GM18526 (cell line): ENCODE data around the gene PDSS2.

Experiments
- POLR2A ChIP-seq: IDR thresholded peaks from 3 replicates; pipeline ENCODE4 v1.6.1; 2011; ENCODE audit not compliant: insufficient read length; ENCODE audit errors: extremely low read depth

PDSS2 gene

DNA sequence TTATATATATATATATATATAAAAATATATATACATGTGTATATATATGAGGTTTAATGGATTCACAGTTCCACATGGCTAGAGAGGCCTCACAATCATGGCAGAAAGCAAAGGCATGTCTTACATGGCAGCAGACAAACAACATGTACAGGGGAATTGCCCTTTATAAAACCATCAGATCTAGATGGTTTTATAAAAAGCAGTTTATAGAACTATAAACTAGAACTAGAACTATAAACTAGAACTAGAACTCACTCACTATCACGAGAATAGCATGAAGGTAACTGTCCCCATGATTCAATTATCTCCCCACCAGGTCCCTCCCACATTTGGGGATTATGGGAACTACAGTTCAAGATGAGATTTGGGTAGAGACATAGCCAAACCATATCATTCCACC lies 56.8 kb downstream of the PDSS2 start:
- TF ChIP-seq POLR2A, result no peak

DNA sequence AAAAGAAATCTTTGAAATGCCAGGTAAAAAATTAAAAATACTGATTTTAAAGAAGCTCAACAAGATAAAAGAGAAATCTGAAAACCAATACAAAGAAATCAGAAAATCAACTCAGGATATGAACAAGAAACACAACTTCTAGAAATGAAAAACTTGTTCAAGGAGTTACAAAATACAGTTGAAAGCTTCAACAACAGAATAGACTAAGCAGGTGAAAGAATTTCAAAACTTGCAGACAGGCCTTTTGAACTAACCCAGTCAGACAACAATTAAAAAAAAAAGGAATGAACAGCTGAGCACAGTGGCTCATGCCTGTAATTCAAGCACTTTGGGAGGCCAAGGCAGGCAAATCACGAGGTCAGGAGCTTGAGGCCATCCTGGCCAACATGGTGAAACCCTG lies 57.8 kb downstream of the PDSS2 start:
- TF ChIP-seq POLR2A, result no peak

DNA sequence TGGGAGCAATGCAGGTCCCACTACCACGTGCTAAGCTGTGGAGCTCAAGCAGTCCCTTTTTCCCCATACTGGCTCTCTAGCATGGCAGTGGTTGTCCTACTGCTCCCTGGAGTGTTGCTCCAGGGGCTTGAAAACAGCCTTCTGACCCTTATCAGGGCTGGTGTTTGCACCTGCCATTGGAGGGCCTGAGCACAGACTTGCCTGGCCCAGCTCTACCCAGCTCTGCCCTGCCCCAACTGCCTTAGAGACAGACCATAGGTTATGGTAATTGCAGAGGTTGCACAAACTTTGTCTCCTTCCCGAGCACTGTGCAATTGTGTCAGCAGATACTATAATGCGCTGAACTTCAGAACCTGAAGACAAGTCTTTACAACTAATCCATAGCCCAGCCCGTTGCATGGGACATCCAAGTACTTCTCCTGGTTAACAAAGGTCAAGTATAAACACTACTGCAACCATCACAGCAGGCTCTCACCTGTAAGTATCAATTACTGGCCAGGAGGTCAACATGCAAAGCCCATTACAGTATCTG lies 58.7 kb downstream of the PDSS2 start:
- no peak for TF ChIP-seq POLR2A

DNA sequence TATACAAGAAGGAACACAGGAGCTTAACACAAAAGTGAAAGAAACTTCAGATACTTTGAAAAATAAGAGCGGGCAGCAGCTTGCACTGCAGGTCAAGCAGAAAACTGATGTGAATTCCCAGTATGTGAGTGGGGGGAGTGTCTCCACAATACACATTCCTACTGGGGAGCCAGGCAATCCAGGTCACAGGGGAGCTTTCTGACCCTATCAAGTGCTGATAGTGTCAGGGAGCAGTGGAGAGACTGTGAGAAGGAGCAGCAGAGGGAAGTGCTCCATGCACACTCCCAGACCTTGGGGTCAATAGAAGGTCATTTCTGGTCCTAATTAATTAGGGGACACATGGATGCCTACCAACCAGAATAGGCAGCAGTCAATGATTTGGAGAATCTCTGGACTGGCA lies 59.4 kb downstream of the PDSS2 start:
- TF ChIP-seq POLR2A, result no peak

DNA sequence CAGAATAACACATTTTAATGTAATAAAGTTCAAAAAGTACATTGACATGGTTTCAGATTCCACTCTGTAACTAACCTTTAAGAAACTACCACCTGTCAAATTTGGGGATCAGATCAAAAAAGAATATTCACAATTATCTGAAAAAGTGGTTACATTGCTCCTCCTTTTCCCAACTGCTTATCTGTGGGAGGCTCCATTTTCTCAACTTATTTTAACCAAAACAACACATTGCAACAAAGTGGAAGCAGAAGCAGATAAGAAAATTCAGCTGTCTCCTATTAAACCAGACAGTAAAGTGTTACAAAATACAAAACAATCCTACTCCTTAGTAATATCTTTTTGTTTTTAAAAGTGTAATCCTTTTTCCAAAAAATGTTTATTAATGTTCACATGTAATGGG lies 61.4 kb downstream of the PDSS2 start:
- TF ChIP-seq POLR2A, result no peak

DNA sequence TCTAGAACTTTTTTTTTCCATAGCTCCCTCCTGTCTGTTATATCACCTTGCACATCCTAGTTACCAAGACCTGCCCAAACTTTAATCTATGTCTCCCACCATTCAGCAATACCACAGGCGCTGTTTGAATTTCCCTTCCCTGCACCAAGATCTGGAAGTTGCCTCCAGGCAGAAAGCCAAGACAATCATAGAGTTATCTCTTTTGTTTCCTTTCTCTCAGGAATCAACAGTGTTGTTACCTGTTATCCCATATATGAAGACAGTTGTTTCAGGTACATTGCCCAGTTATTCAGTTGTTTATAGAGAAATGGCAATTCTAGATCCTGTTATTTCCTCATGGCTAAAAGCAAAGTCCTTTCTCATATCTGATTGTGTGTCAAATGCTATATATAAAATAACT lies 63.2 kb downstream of the PDSS2 start:
- TF ChIP-seq POLR2A, result no peak

DNA sequence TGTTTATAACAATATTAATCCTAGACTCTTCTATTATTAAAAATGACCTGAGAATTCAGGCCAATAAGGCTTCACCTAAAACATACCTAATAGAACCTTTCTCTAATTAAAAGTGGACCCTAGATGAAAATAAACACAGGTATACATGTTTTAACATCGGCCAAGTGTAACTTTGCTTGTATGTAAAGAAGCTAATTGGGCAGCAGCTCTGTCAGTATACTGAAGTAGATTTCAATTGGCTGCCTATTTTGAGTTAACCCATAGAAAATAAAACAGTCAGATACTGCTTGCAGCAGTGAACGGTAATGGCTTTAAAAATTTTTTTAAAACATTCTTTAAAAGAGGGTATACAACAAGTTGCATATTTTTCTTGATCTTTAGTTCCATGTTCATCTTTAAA lies 67.3 kb downstream of the PDSS2 start:
- no peak for TF ChIP-seq POLR2A

DNA sequence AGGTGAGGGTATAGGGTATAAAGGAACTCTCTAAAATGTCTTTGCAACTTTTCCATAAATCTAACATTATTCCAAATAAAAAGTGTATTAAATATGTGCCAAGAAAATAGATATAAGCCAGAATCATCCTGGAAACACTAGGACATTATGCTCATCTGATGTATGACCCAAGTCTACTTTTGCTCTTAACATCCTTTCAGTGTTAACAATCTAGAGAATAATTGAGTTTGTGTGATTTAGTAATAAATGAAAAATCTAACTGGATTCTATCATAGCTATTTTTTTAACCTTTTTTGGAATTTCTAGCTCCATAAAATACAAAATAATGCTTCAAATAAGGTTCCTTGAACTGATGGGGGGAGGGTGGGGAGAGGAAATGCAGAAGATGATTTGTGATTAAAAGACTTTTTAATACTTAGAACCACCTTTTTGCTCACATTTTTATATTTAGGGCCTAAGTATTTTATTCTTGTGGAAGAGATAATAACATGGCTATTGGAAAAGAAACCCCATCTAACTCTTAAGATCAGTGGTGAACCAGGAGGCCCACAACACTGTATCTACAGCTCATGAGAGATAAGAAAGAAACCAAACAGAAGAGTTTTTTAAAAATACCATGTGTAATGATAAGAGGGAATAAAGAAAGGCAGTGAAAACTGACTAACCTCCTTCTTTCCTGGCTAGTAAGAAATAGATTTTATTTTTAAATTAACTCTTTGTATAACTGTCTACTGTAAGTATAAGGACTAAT lies 68.5 kb downstream of the PDSS2 start:
- no peak for TF ChIP-seq POLR2A

DNA sequence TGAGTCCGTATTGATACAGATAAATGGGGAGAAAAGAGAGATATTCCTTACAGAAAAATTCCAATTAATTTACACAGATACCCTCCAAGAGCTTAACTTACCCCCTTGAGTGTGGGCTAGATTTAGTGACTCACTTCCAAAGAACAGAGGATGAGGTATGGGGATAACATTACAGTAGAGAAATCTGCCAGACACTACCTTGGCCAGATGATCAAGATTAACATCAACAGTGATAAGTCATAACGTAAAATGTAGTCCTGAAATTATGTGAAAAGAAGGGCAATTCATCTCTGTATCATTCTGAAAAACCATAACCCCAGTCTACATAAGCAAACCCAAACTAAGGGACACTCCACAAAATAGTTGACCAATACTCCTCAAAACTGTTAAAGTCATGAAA lies 69.3 kb downstream of the PDSS2 start:
- TF ChIP-seq POLR2A, result no peak

DNA sequence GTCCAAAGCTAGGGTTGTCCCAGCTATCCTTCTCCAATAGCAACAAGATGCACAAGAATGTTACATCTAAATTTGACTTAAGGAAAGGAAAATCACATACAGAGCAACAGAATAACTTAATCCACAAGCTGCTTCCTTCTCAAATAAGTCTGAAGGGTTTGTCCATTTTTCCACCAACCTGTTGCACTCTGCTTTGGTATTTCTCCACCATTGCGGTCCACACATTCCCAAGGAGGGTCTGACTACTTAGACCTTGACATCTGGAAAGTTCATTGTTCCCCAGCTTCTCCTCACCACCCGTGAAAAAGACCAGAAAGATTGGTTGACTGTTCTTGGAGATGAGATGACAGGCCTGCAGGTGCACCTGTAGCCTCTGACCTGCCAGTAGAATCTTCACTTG lies 72.5 kb downstream of the PDSS2 start:
- no peak for TF ChIP-seq POLR2A

DNA sequence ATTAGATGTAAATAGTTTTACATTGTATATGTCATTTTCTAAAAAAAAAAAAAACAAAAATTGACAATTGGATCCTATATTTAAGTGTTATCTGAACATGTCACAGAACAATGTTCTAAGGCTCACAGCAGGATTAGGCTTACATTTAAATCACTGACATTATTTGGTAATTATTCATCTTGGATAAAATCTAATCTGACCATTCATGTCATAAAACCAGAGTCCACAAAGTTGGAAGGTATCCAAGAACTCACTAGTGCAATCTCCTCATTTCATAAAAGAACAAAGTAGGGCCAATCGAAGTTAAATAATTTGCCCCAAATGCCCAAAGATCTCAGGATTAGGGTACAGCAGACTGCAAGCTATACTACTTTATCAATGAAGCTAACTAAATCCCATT lies 73.0 kb downstream of the PDSS2 start:
- TF ChIP-seq POLR2A, result no peak

DNA sequence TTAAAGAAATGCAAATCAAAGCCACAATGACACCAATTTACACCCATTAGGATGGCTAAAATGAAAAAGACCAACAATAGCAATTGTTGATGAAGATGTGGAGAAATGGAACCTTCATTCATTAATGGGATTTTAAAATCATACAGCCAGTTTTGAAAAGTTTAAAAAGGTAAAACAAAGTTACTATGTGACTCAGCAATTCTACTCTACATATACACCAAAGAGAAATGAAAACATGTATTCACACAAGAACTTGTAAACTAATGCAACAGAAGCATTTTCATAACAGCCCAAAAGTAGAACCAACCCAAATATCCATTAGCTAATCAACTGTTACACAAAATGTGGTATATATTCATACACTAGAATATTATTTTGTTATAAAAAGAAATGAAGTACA lies 75.7 kb downstream of the PDSS2 start:
- no peak for TF ChIP-seq POLR2A

DNA sequence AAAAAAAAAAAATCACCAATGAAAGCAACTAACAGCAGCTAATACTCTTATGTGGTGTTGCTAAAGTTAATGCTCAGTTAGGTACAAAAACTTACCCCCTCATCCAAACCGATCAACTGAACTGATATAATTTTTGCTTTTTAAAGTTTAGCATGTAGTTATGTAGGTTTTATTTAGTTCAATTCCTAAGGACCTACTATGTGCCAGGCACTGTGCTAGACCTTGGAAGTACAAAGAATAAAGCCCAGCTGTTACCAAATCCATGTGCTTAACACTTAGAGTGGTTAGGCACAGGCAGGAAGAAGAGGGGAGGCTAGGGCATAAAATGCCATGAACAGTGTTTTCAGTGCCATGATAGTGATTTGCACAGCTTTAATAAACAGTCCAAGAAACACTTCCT lies 85.1 kb downstream of the PDSS2 start:
- TF ChIP-seq POLR2A, result no peak

DNA sequence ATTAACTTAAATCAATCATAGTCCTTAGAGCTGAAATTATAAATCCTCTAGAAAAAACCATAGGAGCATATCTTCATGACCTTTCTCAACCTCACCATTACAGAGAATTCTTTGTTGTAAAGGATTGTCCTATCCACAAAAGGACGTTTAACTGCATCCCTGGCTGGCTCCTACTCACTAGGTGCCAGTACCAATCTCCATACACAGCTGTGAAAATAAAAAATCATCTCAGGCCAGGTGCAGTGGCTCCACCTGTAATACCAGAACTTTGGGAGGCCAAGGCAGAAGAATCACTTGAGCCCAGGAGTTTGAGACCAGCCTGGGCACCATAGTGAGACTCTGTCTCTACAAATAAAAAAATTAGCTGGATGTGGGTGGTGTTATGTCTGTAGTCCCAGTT lies 89.9 kb downstream of the PDSS2 start:
- TF ChIP-seq POLR2A, result no peak

DNA sequence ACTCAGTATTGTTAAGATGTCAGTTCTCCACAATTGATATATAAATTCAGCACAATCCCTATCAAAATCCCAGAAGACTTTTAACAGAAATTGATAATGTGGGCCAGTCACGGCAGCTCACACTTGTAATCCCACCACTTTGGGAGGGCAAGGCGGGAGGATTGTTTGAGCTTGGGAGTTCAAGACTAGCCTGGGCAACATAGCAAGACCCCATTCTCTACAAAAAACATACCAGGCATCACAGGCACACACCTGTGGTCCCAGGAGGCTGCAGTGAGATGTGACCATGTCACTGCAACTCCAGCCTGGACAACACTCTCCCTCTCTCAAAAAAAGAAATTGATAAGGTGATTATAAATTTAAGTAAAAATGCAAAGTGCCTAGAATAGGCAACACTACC lies 90.9 kb downstream of the PDSS2 start:
- TF ChIP-seq POLR2A, result no peak

DNA sequence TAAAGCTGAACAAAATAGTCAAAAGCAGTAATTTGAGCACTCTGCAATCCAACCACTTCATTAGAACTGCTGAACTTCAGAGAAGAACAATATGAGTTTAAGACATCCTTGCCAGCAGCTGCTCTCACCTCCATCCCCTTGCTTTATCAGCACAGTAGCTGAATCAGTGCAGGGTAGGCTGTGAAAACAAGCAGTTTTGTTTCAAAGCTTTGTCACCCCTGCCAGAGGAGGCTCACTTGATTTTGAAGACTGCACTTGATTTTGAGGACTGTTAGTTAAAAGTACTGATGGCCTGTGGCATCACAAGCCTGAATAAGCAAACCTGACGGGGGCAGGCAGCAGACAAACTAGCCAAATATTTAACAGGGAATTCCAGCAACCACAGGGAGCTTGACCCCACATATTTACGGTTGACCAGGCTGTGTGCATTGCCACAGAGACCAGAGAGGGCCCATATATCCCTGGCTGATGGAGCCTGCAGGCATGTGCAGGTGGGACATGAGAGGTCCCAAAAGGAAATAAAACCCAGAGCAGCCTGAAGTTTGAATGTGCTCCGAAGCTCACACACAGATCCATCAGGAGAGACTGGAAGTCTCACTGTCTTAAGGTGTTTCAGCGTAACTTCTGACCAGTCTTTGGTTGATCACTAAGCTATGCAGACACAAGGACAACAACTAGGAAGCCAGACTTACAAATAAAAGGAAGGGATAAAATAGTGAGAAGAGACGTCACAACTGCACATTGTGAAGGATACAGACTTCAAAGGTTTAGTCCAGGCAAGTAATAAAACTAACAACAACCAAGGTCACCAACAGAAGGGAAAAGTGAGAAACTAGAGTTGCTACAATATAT lies 97.4 kb downstream of the PDSS2 start:
- TF ChIP-seq POLR2A, result no peak
